ENCODE data around the gene CACNA1F.
A peak's percentile ranks its signal among the peaks of the same experiment; 100 is the strongest.

CACNA1F gene

DNA sequence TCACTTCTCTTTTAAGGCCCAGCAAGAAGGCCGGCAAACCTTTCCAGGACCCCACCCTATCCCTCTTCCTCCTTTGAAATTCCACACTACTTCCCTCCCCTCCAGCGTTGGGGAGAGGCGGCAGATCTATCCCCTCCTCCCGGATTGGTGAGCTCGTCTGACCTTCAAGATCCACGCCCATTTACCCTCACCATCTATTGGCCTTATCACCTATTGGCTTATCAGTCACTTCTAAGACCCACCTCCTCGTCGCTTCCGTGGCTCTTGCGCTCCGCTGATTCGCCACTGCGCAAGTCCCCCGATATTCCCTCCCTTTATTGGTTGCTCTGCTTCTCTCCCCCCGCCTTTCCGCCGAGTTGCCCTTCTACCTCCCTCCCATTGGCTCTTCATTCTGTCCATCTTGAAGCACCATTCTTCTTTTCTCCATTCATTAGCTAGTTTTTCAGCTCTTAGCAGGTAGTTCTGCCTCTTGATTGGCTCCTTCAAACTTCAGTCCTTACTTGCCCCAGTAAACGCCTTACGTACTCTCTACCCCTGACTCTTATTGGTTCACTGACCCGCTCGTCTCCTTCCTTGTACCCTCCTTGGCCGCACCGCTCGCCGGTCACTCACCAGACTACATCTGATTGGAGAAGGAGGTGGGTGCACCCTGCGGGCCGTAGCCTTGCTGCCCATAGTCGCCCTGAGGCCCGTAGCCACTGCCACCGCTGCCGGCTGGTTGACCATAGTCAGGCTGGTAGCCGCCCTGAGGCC, 42.1 kb downstream of the CACNA1F start:
- Histone ChIP-seq H3K4me3 (ENCODE audit: low read length in 2 of 2) (peak overlapping the region; percentile 62 to 74), H3K4me1 (ENCODE audit: control insufficient read depth in 2 of 2, insufficient read depth in 2 of 2, low read length in 2 of 2) (no peaks in the 10 kb centered on the region), H3K9me3 (ENCODE audit: control insufficient read depth in 2 of 2, low read length in 2 of 2) (no peaks in the 10 kb centered on the region), H3K27ac (ENCODE audit: low read depth in 2 of 2, low read length in 2 of 2) (peak overlapping the region; percentile 79 to 90), H3K27me3 (ENCODE audit: control insufficient read depth in 2 of 2, insufficient read depth in 2 of 2, low read length in 2 of 2) (no peaks in the 10 kb centered on the region), H3K36me3 (ENCODE audit: control insufficient read depth in 2 of 2, insufficient read depth in 2 of 2, low read length in 2 of 2) (no peaks in the 10 kb centered on the region), H3K9ac (ENCODE audit: low read depth in 1 of 2, low read length in 2 of 2) (peak overlapping the region; percentile 71 to 75)

DNA sequence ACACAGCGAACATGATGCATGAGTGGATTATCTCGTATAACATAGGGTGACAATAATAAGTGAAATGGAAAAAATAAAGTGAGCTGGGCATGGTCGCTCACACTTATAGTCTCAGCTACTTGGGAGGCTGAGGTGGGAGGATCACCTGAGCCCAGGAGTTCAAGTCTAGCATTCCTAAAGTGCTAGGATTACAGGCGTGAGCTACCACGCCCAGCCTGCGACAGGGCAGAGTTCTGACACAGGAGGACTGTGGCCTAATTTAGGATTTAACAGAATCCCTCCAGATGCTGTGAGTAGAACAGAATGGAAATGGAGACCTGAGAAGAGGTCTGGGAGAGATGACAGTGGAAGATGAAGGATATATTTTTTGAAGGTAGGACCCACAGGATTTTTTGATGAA, 43.5 kb downstream of the CACNA1F start:
- Histone ChIP-seq H3K4me1 (ENCODE audit: control insufficient read depth in 2 of 2, insufficient read depth in 2 of 2, low read length in 2 of 2) (peaks cover 0 to 8% of the 10 kb centered on the region in 2 donors), H3K9me3 (ENCODE audit: control insufficient read depth in 2 of 2, low read length in 2 of 2) (no peaks in the 10 kb centered on the region), H3K27me3 (ENCODE audit: control insufficient read depth in 2 of 2, insufficient read depth in 2 of 2, low read length in 2 of 2) (no peaks in the 10 kb centered on the region), H3K4me3 (ENCODE audit: low read length in 2 of 2) (peak overlapping the region in 1 of 2 donors; percentile 26), H3K9ac (ENCODE audit: low read depth in 1 of 2, low read length in 2 of 2) (peak overlapping the region in 1 of 2 donors; percentile 20), H3K36me3 (ENCODE audit: control insufficient read depth in 2 of 2, insufficient read depth in 2 of 2, low read length in 2 of 2) (no peaks in the 10 kb centered on the region), H3K27ac (ENCODE audit: low read depth in 2 of 2, low read length in 2 of 2) (peak overlapping the region; percentile 31 to 61)

DNA sequence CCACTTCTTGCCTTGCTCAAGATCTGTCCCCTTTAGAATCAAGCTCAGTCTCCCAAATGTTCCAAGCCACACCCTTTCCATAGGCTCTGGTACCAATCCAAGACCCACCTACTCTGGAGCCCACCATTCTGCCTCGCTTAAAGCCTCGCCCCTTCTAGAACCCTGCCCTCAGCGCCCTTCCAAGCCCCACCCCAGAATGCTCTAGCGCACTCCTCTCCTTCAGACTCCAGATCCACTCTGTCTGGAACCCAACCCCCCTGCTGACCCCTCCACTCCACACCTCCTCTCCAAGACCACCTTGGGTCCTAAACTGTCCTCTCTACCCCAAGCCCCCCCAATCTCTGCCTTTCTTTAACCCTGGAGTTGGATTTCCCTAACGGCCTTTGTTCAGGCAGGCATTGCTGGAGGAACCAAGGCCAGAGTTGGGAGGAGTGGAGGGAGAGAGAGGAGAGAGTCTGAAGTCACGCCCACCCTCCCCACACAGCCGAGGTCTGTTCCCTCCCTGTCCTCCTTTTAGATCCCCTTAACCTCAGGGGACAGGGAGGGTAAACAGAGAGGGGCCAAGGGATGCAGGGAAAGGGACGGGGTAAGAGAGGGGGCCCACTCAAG, 44.6 kb downstream of the CACNA1F start:
- no peaks in the 10 kb centered on the region for H3K9me3 ChIP-seq (ENCODE audit: control insufficient read depth in 2 of 2, low read length in 2 of 2)
- no peaks in the 10 kb centered on the region for H3K27me3 ChIP-seq (ENCODE audit: control insufficient read depth in 2 of 2, insufficient read depth in 2 of 2, low read length in 2 of 2)
- H3K27ac ChIP-seq (ENCODE audit: low read depth in 2 of 2, low read length in 2 of 2): no peak overlapping the region
- H3K9ac ChIP-seq (ENCODE audit: low read depth in 1 of 2, low read length in 2 of 2): no peak overlapping the region
- peaks cover 0 to 13% of the 10 kb centered on the region in 2 donors for H3K4me1 ChIP-seq (ENCODE audit: control insufficient read depth in 2 of 2, insufficient read depth in 2 of 2, low read length in 2 of 2)
- peaks cover 0 to under 1% of the 10 kb centered on the region in 2 donors for H3K36me3 ChIP-seq (ENCODE audit: control insufficient read depth in 2 of 2, insufficient read depth in 2 of 2, low read length in 2 of 2)
- no peak overlapping the region for H3K4me3 ChIP-seq (ENCODE audit: low read length in 2 of 2)

DNA sequence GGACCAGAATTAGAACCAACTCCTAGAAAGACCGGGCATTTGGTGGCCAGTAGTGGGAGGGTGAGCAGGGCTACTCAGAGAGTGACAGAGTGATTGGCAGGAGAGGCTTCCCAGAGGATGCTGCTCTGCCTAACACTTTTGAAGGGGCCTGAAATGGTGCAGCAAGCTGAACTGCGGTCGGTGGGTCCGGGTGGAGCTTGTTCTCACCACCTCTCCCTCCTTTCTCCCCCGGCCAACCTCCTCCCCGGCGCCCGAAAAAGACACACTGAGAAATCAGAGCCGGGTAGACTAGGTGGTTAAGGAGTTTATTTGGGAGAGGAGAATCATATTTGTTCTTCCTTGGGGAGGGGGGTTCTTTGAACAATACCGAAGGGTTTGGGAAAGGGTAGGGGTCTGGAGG, 45.6 kb downstream of the CACNA1F start:
- H3K36me3 ChIP-seq (ENCODE audit: control insufficient read depth in 2 of 2, insufficient read depth in 2 of 2, low read length in 2 of 2): peaks cover 0 to 3% of the 10 kb centered on the region in 2 donors
- no peak overlapping the region for H3K9ac ChIP-seq (ENCODE audit: low read depth in 1 of 2, low read length in 2 of 2)
- no peak overlapping the region for H3K27ac ChIP-seq (ENCODE audit: low read depth in 2 of 2, low read length in 2 of 2)
- no peaks in the 10 kb centered on the region for H3K9me3 ChIP-seq (ENCODE audit: control insufficient read depth in 2 of 2, low read length in 2 of 2)
- no peaks in the 10 kb centered on the region for H3K27me3 ChIP-seq (ENCODE audit: control insufficient read depth in 2 of 2, insufficient read depth in 2 of 2, low read length in 2 of 2)
- H3K4me1 ChIP-seq (ENCODE audit: control insufficient read depth in 2 of 2, insufficient read depth in 2 of 2, low read length in 2 of 2): peaks cover 0 to 13% of the 10 kb centered on the region in 2 donors
- H3K4me3 ChIP-seq (ENCODE audit: low read length in 2 of 2): no peak overlapping the region

DNA sequence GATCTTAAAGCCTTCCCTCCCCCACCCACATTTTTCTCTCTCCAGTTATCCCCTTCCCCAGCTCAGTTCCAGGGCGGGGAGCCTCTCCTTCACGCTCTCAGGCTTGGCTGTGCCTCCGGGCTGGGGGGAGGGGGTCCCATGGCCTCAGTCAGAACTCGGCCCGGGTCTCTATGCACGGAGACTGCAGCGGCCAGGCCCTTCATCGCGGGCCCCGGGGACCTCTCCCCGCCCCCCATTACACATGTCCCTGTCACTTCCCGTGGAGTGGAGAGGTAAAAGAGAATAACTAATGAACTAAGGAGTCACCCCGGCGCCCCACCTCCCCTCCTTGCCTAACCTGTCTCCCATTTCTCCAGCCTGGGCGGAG, 46.1 kb downstream of the CACNA1F start:
- Histone ChIP-seq H3K27me3 (ENCODE audit: control insufficient read depth in 2 of 2, insufficient read depth in 2 of 2, low read length in 2 of 2) (no peaks in the 10 kb centered on the region), H3K9me3 (ENCODE audit: control insufficient read depth in 2 of 2, low read length in 2 of 2) (no peaks in the 10 kb centered on the region), H3K27ac (ENCODE audit: low read depth in 2 of 2, low read length in 2 of 2) (no peak overlapping the region), H3K9ac (ENCODE audit: low read depth in 1 of 2, low read length in 2 of 2) (no peak overlapping the region), H3K36me3 (ENCODE audit: control insufficient read depth in 2 of 2, insufficient read depth in 2 of 2, low read length in 2 of 2) (peaks cover 2 to 3% of the 10 kb centered on the region in 2 donors), H3K4me1 (ENCODE audit: control insufficient read depth in 2 of 2, insufficient read depth in 2 of 2, low read length in 2 of 2) (peaks cover 0 to 13% of the 10 kb centered on the region in 2 donors), H3K4me3 (ENCODE audit: low read length in 2 of 2) (no peak overlapping the region)

DNA sequence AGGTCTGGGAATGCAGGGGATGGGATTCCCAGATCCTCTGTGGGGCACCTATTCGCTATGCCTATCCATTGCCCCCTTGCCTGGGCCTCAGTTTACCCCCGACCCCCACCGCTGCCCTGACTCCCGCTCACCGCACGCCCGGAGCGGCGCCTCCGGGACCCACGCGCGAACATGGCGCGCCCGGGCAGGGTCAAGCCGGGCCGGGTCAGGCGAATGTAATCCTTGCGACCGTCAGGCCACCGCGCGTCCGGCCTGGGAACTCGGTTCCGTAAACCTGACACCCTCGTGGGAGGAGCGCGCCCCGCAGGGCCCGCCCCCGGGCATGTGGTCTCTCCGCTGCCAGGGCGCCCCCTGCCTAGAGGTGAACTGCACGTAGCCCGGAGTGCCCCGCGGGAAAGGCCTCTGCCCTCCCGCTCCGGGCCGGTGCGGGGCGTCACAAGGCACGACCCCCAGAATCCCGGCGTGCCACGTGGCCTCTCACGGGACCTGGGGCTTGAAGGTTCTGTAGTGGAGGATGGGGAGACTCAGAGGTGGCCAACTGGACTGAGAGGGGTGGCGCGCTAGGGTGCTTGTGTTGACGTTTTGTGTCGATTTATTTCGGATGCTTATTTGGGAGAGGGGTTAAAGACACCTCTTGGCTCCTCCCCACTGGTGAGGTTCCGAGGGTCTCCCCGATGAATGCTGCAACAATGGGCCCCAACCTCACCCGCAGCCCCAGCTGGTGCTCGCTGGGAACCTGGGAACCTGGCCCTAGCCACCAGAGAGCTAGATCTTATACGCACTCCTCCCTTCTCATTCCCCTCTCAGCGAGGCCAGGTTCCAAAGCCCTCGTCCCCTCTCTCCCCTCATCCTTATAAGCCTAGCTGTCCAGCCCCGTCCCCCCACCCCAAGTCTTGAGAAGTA, 46.8 kb downstream of the CACNA1F start, which contains the start of gene PRICKLE3:
Gene PRICKLE3, minus strand, starts transcription at position 249 of the 903 bp plus-strand sequence. Its CDS starts 76 bp downstream, at position 173.
- Histone ChIP-seq H3K36me3 (ENCODE audit: control insufficient read depth in 2 of 2, insufficient read depth in 2 of 2, low read length in 2 of 2) (peaks cover 2 to 3% of the 10 kb centered on the region in 2 donors), H3K27ac (ENCODE audit: low read depth in 2 of 2, low read length in 2 of 2) (peak within 1 kb of the TSS; percentile 78 to 80), H3K27me3 (ENCODE audit: control insufficient read depth in 2 of 2, insufficient read depth in 2 of 2, low read length in 2 of 2) (no peaks in the 10 kb centered on the region), H3K9me3 (ENCODE audit: control insufficient read depth in 2 of 2, low read length in 2 of 2) (no peaks in the 10 kb centered on the region), H3K9ac (ENCODE audit: low read depth in 1 of 2, low read length in 2 of 2) (peak within 1 kb of the TSS; percentile 74 to 76), H3K4me3 (ENCODE audit: low read length in 2 of 2) (peak within 1 kb of the TSS; percentile 69 to 78), H3K4me1 (ENCODE audit: control insufficient read depth in 2 of 2, insufficient read depth in 2 of 2, low read length in 2 of 2) (peaks cover 0 to 13% of the 10 kb centered on the region in 2 donors)

DNA sequence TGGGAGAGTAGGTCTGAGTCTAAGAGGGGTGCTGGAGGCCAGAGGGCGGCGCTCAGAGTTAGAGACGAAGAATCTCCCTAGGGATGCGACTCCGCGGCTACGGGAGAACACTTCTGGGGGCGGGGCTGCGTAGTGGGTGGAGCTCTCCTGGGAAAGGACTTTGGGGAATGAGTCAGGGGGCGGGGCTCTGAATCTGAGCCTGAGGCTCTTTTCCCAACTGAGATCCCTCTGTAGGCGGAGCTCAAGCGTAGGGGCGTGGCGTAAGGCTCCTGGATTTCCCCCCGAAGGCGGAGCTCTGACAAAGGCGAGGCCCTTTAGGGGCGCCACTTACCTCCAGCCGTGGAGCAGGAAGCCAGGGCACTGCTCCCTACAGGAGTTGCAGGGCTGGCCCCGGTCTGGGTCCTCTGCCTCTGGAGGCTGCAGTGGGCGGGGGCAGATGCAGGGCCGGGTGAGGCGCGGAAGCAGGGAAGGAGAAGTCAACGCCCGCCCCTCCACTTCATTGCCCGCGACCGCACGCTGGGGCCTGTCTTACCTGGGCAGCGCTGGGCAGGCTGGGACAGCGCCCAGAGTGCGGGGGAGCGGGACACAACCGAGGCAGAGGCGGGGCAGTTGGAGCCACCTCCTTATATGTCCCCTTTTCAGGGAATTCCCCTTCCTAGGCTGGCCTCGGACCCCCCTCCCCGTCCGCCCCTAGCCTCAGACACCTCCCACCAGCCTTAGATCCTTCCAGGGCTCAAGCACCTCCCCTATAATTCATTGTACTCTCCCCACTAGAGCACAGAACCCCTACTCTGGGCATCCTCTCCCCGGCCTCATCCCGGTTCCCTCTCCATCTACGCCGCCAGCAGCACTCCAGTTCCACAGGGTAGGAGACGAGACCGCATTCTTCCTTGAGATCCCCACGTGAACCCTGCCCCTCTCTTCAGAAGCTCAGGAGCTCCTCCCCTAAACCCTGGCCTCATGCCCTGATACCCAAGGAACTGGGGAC, 48.6 kb downstream of the CACNA1F start:
- no peaks in the 10 kb centered on the region for H3K27me3 ChIP-seq (ENCODE audit: control insufficient read depth in 2 of 2, insufficient read depth in 2 of 2, low read length in 2 of 2)
- H3K4me3 ChIP-seq (ENCODE audit: low read length in 2 of 2): peak overlapping the region; percentile 34 to 67
- peak overlapping the region; percentile 47 to 71 for H3K9ac ChIP-seq (ENCODE audit: low read depth in 1 of 2, low read length in 2 of 2)
- H3K4me1 ChIP-seq (ENCODE audit: control insufficient read depth in 2 of 2, insufficient read depth in 2 of 2, low read length in 2 of 2): peaks cover 0 to 13% of the 10 kb centered on the region in 2 donors
- peaks cover 3 to 9% of the 10 kb centered on the region in 2 donors for H3K36me3 ChIP-seq (ENCODE audit: control insufficient read depth in 2 of 2, insufficient read depth in 2 of 2, low read length in 2 of 2)
- peak overlapping the region; percentile 78 to 80 for H3K27ac ChIP-seq (ENCODE audit: low read depth in 2 of 2, low read length in 2 of 2)
- no peaks in the 10 kb centered on the region for H3K9me3 ChIP-seq (ENCODE audit: control insufficient read depth in 2 of 2, low read length in 2 of 2)

DNA sequence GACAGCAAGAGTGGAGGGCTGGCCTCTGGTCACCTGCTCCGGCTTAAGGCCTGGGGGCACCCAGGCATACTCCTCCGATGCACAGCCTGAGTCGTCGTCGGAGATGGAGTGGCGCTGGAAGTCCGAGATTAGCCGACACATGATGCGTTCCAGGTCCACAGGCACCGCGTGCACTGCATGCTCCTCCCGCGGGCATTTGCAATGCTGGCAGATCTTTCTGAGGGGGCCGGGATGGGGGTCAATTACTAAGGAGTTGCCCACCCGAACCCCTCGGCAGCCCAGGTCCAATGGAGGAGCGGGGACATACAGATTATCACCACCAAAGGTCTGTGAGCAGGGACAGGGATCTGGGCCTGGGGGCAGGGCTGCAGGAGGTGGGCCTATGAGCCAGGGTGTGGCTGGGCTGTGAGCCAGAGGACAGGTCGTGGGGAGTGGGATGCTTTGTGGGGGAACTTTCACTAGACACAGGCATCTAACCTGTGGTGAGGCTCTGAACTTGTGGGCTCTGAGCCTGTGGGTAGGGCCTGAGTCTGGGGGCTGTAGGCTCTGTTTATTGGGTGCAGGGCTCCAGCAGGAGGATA, 49.3 kb downstream of the CACNA1F start:
- Histone ChIP-seq H3K9ac (ENCODE audit: low read depth in 1 of 2, low read length in 2 of 2) (no peak overlapping the region), H3K27ac (ENCODE audit: low read depth in 2 of 2, low read length in 2 of 2) (no peak overlapping the region), H3K4me1 (ENCODE audit: control insufficient read depth in 2 of 2, insufficient read depth in 2 of 2, low read length in 2 of 2) (peaks cover 0 to 13% of the 10 kb centered on the region in 2 donors), H3K4me3 (ENCODE audit: low read length in 2 of 2) (no peak overlapping the region), H3K27me3 (ENCODE audit: control insufficient read depth in 2 of 2, insufficient read depth in 2 of 2, low read length in 2 of 2) (no peaks in the 10 kb centered on the region), H3K9me3 (ENCODE audit: control insufficient read depth in 2 of 2, low read length in 2 of 2) (no peaks in the 10 kb centered on the region), H3K36me3 (ENCODE audit: control insufficient read depth in 2 of 2, insufficient read depth in 2 of 2, low read length in 2 of 2) (peaks cover 10 to 16% of the 10 kb centered on the region in 2 donors)

DNA sequence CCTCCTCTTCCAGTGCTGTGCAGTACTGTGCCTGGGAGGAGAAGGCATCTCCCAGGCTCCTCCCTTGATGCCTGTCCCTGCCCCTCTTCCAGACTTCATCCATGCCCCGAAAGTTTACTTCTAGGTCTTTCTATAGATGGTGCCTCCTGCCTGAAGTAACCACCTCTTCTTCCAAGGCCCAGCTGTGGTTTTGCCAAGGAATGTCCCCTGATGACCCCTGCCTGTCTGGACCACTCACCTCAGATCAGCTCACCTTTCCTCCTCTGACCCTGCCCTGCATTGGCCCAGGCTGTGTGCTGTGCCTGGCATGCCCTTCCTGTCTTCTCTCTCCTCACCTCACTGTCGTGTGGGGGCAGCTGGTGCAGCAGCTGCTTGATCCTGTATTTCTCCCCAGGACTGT, 53.8 kb downstream of the CACNA1F start:
- peaks cover 14 to 24% of the 10 kb centered on the region in 2 donors for H3K36me3 ChIP-seq (ENCODE audit: control insufficient read depth in 2 of 2, insufficient read depth in 2 of 2, low read length in 2 of 2)
- no peaks in the 10 kb centered on the region for H3K27me3 ChIP-seq (ENCODE audit: control insufficient read depth in 2 of 2, insufficient read depth in 2 of 2, low read length in 2 of 2)
- H3K4me3 ChIP-seq (ENCODE audit: low read length in 2 of 2): no peak overlapping the region
- no peaks in the 10 kb centered on the region for H3K9me3 ChIP-seq (ENCODE audit: control insufficient read depth in 2 of 2, low read length in 2 of 2)
- no peak overlapping the region for H3K27ac ChIP-seq (ENCODE audit: low read depth in 2 of 2, low read length in 2 of 2)
- no peak overlapping the region for H3K9ac ChIP-seq (ENCODE audit: low read depth in 1 of 2, low read length in 2 of 2)
- H3K4me1 ChIP-seq (ENCODE audit: control insufficient read depth in 2 of 2, insufficient read depth in 2 of 2, low read length in 2 of 2): peaks cover 0 to 18% of the 10 kb centered on the region in 2 donors
